Measurements from ENCODE around the gene AFMID.

AFMID gene

DNA sequence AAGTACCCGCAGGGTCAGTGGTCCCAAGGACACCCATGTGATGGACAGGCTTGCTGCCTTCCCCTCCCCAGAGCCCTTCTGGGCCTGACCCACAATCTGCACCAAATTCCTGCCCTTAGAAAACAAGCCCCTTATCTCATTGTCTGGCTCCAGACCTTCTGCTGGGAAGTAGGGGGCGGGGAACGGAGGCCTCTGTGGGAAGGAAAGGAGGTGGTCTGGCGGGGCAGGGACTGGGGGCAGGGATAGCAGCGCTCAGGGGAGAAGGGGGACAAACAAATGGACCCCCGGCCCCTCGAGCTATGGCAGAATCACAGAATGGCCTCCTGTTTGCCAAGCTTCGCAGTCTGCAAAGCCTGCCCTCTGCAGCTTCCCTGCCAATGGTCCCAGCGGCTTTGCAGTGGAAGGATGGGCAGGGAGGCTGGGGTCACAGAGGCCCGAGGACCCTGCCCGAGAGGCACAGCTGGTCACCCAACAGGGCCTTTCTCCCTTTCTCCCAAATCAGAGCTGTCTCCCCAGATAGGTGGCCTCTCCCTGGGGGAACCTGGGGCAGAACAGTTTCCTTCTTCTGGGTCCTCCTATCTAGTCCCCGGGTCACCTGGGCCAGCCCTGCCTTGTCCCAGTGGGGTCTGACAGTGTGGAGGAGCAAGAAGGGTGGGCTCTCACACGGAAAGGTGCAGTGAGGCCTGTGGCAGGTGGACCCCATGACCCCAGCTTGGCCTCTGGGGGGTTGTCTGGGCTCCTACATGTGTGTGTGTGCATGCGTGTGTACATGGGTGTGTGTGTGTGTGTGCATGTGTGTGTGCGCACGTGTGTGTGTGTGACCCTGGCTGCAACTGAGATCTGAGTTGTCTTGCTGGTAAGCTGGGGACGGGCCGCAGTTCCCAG, 69.8 kb downstream of the AFMID start:
- DNase-seq = no peak

Data from central memory CD4-positive, alpha-beta T cell (primary cell).